ENCODE measurements around the gene ARHGAP24. TPM values are rescaled to one million over a fixed set of nuclear protein-coding genes. Genes with fewer than 3 reads are reported as not detected.
"Not testable (repeated sequence)": the region's sequence is repeated elsewhere in the genome, so short reads cannot be mapped to it uniquely, and the experiment has no call there.

ARHGAP24 gene
- total and polyA plus RNA-seq, 2 donors (not counting 1 experiment from before 2014, with no cell fraction given) = 48.4 to 141 TPM

DNA sequence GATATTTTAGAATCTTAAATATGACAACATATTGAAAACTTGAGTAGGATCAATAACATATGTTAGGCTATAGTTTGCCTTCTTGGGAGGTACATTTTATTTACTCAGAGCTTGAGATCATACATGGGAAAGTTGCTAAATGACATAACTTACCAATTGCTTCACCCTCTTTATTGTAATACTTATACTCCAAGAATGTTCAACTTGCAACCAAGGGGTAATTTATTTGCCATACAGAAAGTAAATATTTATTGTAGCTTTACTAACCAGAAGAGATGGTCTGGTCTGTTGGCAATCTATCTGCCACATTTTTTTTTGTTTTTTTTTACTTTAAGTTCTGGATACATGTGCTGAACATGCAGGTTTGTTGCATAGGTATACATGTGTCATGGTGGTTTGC is 426.6 kb downstream of the ARHGAP24 start:
- POLR2A ChIA-PET = no interaction called here

DNA sequence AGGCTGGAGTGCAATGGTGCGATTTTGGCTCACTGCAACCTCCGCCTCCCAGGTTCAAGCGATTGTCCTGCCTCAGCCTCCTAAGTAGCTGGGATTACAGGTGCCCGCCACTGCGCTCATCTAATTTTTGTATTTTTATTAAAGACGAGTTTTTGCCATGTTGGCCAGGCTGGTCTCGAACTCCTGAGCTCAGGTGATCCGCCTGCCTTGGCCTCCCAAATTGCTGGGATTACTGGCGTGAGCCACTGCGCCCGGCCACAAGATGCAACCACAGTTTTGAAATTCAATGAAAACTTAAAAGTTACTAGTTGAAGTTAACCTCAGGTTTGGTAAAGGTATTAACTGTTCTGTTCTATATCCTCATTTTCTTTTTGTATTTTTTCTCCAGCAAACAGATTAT is 427.7 kb downstream of the ARHGAP24 start:
- H3K4me1 Mint-ChIP-seq = peaks cover 18% of the 10 kb centered on the region
- H3K36me3 ChIP-seq (replicated peaks in 1 of 2; ENCODE audit: control extremely low read depth in 1 of 2, control insufficient read depth in 1 of 2, extremely low read depth in 1 of 2, insufficient read depth in 2 of 2, low read length in 1 of 2); CTCF ChIA-PET; H3K4me3 ChIP-seq (ENCODE audit: control extremely low read depth in 1 of 5, extremely low read depth in 1 of 5, insufficient read depth in 1 of 5, low read depth in 2 of 5, low read length in 4 of 5); H3K27ac Mint-ChIP-seq; H3K4me3 Mint-ChIP-seq; H3K27me3 ChIP-seq (replicated peaks in 1 of 4; ENCODE audit: control extremely low read depth in 1 of 4, control insufficient read depth in 3 of 4, insufficient read depth in 4 of 4, low read length in 3 of 4); H3K27me3 Mint-ChIP-seq; H3K27ac ChIP-seq (ENCODE audit: low read length in 2 of 2); H3K4me2 ChIP-seq (replicated peaks; ENCODE audit: low read depth, low read length, poor library complexity, severe bottlenecking); H3K9me3 ChIP-seq (ENCODE audit: control extremely low read depth in 1 of 3, control insufficient read depth in 2 of 3, insufficient read depth in 1 of 3, low read length in 2 of 3); H3K9ac ChIP-seq (ENCODE audit: low read length); H3K4me1 ChIP-seq (ENCODE audit: control insufficient read depth in 2 of 2, insufficient read depth in 2 of 2, low read length in 2 of 2); DNase-seq; H2AFZ ChIP-seq (ENCODE audit: insufficient read depth, low read depth, low read length, poor library complexity, severe bottlenecking); intact Hi-C loops (cut with micrococcal nuclease); ATAC-seq (ENCODE audit: low read depth); H3K9me3 Mint-ChIP-seq (ENCODE audit: insufficient read depth); POLR2A ChIA-PET: not testable (repeated sequence)
- Histone ChIP-seq H3K79me2 (ENCODE audit: control insufficient read depth, insufficient read depth, low read length) (peaks cover 13% of the 10 kb centered on the region), H4K20me1 (ENCODE audit: control insufficient read depth, insufficient read depth, low read length, poor library complexity, severe bottlenecking) (peaks cover 28% of the 10 kb centered on the region)
- WGBS (ENCODE audit: insufficient coverage) = 94% methylated on average over 10 of the region's 11 CpGs

More for the DNA sequence above, 426.6 kb downstream of the ARHGAP24 start:
- TF ChIP-seq, protein P1, sequence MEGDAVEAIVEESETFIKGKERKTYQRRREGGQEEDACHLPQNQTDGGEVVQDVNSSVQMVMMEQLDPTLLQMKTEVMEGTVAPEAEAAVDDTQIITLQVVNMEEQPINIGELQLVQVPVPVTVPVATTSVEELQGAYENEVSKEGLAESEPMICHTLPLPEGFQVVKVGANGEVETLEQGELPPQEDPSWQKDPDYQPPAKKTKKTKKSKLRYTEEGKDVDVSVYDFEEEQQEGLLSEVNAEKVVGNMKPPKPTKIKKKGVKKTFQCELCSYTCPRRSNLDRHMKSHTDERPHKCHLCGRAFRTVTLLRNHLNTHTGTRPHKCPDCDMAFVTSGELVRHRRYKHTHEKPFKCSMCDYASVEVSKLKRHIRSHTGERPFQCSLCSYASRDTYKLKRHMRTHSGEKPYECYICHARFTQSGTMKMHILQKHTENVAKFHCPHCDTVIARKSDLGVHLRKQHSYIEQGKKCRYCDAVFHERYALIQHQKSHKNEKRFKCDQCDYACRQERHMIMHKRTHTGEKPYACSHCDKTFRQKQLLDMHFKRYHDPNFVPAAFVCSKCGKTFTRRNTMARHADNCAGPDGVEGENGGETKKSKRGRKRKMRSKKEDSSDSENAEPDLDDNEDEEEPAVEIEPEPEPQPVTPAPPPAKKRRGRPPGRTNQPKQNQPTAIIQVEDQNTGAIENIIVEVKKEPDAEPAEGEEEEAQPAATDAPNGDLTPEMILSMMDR (IDR thresholded peaks at IDR 0.05) = no peak
- TF ChIP-seq EZH2 (IDR thresholded peaks at IDR 0.05; ENCODE audit: borderline replicate concordance, insufficient read depth, low read depth, low read length, poor library complexity, severe bottlenecking) = no peak
- Histone ChIP-seq H3K4me3 (ENCODE audit: control extremely low read depth in 1 of 5, extremely low read depth in 1 of 5, insufficient read depth in 1 of 5, low read depth in 2 of 5, low read length in 4 of 5) (no peak overlapping the region), H3K36me3 (replicated peaks in 1 of 2; ENCODE audit: control extremely low read depth in 1 of 2, control insufficient read depth in 1 of 2, extremely low read depth in 1 of 2, insufficient read depth in 2 of 2, low read length in 1 of 2) (peaks cover 0 to 3% of the 10 kb centered on the region in 2 experiments), H3K9me3 (ENCODE audit: control extremely low read depth in 1 of 3, control insufficient read depth in 2 of 3, insufficient read depth in 1 of 3, low read length in 2 of 3) (peaks cover 0 to 1% (median 0%) of the 10 kb centered on the region in 3 donors), H3K27ac (ENCODE audit: low read length in 2 of 2) (no peak overlapping the region), H3K9ac (ENCODE audit: low read length) (no peak overlapping the region), H2AFZ (ENCODE audit: insufficient read depth, low read depth, low read length, poor library complexity, severe bottlenecking) (no peak overlapping the region), H3K4me2 (replicated peaks; ENCODE audit: low read depth, low read length, poor library complexity, severe bottlenecking) (no peak overlapping the region), H4K20me1 (ENCODE audit: control insufficient read depth, insufficient read depth, low read length, poor library complexity, severe bottlenecking) (peaks cover 34% of the 10 kb centered on the region), H3K79me2 (ENCODE audit: control insufficient read depth, insufficient read depth, low read length) (peaks cover 13% of the 10 kb centered on the region), H3K27me3 (replicated peaks in 1 of 4; ENCODE audit: control extremely low read depth in 1 of 4, control insufficient read depth in 3 of 4, insufficient read depth in 4 of 4, low read length in 3 of 4) (no peaks in the 10 kb centered on the region), H3K4me1 (ENCODE audit: control insufficient read depth in 2 of 2, insufficient read depth in 2 of 2, low read length in 2 of 2) (peaks cover 0 to 2% of the 10 kb centered on the region in 2 donors)
- Mint-ChIP-seq H3K27me3 (no peaks in the 10 kb centered on the region), H3K9me3 (ENCODE audit: insufficient read depth) (no peaks in the 10 kb centered on the region), H3K27ac (no peak overlapping the region), H3K4me1 (peaks cover 18% of the 10 kb centered on the region), H3K4me3 (no peak overlapping the region)
- ATAC-seq (ENCODE audit: low read depth) (no peak), DNase-seq (no peak)
- intact Hi-C loops (cut with micrococcal nuclease) = no loop called here
- CTCF ChIA-PET = interaction anchor here (1.5 kb wide), 1 partner anchor 67 kb away, joined by 3 read pairs; no protein-coding TSS in a partner anchor
